AG10803 (cell line): ENCODE data around the gene ARHGAP9.

ENCODE experiments used
- DNase-seq: peaks from one replicate; pipeline ENCODE4 v3.0.0; 2010; ENCODE audit warnings: low read depth
- H3K4me3 ChIP-seq: 2 replicates; pipeline ENCODE4 v1.5.1; 2011; ENCODE audit warnings: mild to moderate bottlenecking, low read length, control low read depth
- TF ChIP-seq, protein P1 (sequence below): conservative IDR thresholded peaks from 2 replicates; pipeline ENCODE4 v1.5.1; 2011; ENCODE audit warnings: mild to moderate bottlenecking, low read length, control low read depth, inconsistent platforms

ARHGAP9 gene

GRCh38 chr12:57434517-57435223, 45.0 kb downstream of the ARHGAP9 start, which contains the start of gene INHBC:
Gene INHBC (plus strand): TSS chr12:57434784. CDS start chr12:57434887, 103 bp downstream.
- TF ChIP-seq, protein P1, sequence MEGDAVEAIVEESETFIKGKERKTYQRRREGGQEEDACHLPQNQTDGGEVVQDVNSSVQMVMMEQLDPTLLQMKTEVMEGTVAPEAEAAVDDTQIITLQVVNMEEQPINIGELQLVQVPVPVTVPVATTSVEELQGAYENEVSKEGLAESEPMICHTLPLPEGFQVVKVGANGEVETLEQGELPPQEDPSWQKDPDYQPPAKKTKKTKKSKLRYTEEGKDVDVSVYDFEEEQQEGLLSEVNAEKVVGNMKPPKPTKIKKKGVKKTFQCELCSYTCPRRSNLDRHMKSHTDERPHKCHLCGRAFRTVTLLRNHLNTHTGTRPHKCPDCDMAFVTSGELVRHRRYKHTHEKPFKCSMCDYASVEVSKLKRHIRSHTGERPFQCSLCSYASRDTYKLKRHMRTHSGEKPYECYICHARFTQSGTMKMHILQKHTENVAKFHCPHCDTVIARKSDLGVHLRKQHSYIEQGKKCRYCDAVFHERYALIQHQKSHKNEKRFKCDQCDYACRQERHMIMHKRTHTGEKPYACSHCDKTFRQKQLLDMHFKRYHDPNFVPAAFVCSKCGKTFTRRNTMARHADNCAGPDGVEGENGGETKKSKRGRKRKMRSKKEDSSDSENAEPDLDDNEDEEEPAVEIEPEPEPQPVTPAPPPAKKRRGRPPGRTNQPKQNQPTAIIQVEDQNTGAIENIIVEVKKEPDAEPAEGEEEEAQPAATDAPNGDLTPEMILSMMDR, result no peak
- no peak for DNase-seq
- H3K4me3 ChIP-seq, result no peak within 1 kb of the TSS

GRCh38 chr12:57433370-57433769, 46.3 kb downstream of the ARHGAP9 start:
- no peak for DNase-seq
- no peak overlapping the region for H3K4me3 ChIP-seq
- TF ChIP-seq, protein P1, result no peak

DNA sequence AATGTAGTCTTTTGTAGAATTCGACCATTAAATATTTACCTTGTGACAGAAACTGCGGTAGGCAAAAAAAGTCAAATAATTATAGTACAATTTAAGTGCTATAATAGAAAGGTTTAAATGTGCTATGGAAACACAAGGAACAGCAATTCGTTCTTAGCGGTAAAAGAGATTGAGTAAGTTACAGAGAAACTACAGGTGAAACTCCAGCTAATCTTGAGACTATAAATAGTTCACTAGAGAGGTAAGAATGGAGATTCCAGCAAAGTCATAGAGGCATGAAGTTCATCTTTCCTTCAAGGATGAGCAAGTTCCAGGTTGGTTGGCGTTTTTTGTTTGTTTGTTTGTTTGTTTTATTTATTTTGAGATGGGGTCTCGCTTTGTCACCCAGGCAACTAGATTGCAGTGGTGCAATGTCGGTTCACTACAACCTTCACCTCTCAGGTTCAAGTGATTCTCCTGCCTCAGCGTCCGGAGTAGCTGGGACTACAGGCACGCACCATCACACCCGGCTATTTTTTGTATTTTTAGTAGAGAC, 47.9 kb downstream of the ARHGAP9 start:
- TF ChIP-seq, protein P1, result no peak
- no peak overlapping the region; the same call in 1 of the 2 replicates for H3K4me3 ChIP-seq
- no peak for DNase-seq

DNA sequence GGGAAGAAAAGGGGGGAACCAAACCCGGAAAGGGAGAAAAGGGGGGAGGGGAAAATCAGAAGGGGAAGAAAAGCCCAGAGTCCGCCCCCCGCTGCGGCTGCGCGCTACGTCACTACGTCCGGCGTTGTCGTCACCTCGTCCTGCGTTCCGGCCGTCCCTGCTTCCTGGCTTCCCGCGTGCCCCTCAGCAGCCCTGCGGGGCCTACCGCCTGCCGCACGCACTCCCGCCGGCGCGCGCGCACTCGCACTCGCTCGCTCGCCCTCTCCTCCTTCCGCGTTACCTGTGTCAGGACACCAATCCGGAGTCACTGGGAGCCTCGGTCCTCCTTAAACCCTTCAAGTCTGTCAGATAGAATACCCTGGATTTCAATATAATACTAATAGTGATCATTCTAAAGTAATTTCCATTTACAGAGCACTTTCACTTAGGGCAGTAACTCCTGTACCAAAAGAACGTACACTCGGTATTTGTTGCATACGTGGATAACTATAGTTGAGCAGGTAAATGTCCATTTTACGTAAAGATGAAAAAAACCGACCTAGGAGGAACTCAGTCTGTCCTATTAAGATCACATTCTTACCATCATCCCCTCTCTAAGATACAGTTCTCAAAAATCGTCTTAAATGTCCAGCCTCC, 48.6 kb downstream of the ARHGAP9 start, which contains the start of gene R3HDM2:
Gene R3HDM2, minus strand, starts transcription at position 113 of the 636 bp plus-strand sequence. CDS start 120,615 bp downstream, outside the sequence.
- peak; percentile 93 for DNase-seq
- peak within 1 kb of the TSS; percentile 76 for H3K4me3 ChIP-seq
- TF ChIP-seq, protein P1, result no peak

DNA sequence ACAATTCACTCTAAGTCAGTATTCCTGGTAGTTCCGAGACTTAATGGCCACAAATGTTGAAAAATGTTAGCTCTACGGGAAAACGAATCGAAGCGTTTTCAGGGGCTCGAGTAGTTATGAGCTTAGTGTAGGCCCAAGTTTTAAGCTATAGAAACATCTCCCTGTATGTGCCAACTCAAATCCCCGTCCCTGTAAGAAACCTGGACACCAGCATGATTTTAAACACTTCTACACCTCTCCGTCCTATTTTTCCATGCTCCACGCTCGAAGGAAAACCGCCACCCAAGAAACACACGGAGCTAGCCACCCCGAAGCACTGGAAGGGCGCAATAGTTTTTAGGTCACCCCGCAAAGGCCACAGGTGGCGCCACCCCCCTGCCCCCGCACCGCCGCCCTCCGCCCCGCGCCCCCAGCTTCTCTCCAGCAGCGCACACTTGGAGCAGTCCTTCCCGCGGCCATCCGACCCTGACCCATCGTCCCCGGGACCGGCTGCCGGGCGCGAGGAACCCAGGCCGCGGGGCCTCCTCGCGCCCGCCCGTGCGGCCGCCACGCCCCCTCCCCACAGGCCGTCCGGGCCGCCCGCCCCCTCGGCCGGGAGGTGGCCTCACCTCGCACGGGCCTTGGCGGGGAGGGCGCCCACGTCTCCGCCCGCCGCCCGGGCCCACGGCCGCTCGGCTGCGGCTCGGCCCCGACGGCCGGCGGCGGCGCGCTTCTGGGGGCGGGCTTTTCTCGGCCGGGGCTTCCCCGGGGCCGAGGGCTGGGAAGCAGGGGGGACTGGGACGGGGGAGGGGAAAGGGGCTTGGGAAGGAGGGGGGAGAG, 49.3 kb downstream of the ARHGAP9 start:
- peak; percentile 25 for DNase-seq
- TF ChIP-seq, protein P1, result peak; percentile 15; the same call in 1 of the 2 replicates
- H3K4me3 ChIP-seq, result peak overlapping the region; percentile 76

DNA sequence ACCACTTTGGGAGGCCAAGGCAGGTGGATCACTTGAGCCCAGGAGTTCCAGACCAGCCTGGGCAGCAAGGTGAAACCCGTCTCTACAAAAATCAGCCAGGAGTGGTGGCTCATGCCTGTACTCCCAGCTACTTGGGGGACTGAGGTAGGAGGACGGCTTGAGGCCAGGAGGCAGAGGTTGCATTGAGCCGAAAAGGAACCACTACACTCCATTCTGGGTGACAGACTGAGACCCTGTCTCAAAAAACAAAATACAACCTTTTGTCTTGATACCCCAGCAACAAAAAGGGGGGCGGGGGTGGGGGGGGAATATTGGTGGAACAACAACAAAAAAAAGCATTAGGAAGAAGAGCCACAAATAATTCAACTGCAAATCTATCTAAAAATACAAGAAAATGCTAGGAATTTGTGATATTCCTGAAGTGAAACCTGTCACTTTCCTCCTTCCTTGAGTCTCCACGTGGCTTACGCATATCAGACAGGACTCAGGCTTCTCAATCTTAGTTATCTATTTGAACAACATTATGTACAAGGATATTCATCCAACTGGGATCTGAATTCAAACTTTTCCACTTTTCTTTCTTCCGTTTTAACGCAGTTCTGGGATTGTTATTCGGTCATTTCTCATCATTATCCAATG, 50.1 kb downstream of the ARHGAP9 start:
- TF ChIP-seq, protein P1, result no peak
- peak overlapping the region; percentile 76 for H3K4me3 ChIP-seq
- DNase-seq, result peak; percentile 7
